ENCODE measurements around the gene CCDC82.
A peak's percentile ranks its signal among the peaks of the same experiment; 100 is the strongest.

CCDC82 gene

DNA sequence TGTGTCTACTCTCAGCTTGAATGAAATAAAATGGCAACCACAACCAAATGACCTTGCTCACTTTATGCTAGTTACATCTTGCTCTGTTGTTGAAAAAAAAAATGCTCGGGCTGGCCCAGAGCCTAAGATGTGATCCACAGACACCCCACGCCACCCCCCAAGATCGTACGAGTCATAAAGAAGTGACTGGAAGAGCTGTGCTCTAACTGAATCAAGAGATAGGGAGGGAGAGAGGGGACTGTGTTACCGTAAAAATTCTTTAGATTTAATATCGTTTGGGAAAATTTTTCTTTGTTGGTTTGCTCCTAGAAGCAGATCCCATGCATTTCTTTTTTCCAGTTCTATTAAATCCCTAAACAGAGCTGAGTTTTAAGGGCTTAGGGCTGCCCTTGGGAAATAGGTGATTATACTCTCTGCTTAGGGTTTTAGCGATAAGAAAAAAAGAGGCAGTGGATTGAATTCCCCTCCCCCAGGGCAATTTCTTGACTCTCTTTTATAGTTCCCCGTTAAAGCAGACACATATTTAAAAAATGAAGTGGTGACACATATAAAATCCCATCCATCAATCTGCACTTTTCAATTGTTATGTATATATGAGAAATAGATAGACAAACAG, 61.2 kb downstream of the CCDC82 start:
- Histone ChIP-seq H3K4me1 (peaks cover 10% of the 10 kb centered on the region), H3K27me3 (no peaks in the 10 kb centered on the region), H3K4me3 (ENCODE audit: low read depth, low read length) (peak overlapping the region; percentile 45), H3K36me3 (no peaks in the 10 kb centered on the region), H3K9me3 (no peaks in the 10 kb centered on the region)
- no peak for DNase-seq
- TF ChIP-seq, protein P1, sequence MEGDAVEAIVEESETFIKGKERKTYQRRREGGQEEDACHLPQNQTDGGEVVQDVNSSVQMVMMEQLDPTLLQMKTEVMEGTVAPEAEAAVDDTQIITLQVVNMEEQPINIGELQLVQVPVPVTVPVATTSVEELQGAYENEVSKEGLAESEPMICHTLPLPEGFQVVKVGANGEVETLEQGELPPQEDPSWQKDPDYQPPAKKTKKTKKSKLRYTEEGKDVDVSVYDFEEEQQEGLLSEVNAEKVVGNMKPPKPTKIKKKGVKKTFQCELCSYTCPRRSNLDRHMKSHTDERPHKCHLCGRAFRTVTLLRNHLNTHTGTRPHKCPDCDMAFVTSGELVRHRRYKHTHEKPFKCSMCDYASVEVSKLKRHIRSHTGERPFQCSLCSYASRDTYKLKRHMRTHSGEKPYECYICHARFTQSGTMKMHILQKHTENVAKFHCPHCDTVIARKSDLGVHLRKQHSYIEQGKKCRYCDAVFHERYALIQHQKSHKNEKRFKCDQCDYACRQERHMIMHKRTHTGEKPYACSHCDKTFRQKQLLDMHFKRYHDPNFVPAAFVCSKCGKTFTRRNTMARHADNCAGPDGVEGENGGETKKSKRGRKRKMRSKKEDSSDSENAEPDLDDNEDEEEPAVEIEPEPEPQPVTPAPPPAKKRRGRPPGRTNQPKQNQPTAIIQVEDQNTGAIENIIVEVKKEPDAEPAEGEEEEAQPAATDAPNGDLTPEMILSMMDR (IDR thresholded peaks at IDR 0.05; ENCODE audit: low read depth, low read length), result no peak

DNA sequence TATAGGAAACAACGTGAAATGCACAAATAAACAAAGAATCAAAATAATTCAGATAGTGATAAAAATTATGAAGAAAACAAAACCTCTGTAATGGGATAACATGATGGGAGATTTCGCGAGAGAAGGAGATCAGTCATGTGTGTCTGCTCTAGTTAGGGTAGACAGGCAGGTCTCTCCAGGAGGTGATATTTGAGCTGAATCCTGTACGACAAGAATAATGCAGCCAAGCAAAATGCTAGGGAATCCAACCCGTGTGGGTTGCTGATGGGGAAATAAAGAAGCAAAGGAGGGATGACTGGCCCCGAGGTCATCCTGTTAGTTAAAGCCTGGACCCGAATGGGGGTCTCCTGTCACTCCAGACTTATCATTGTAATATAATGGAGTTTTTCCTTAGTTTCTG, 62.8 kb downstream of the CCDC82 start:
- TF ChIP-seq, protein P1 (IDR thresholded peaks at IDR 0.05; ENCODE audit: low read depth, low read length), result no peak
- H3K27me3 ChIP-seq, result no peaks in the 10 kb centered on the region
- H3K4me3 ChIP-seq (ENCODE audit: low read depth, low read length), result no peak overlapping the region
- H3K36me3 ChIP-seq, result no peaks in the 10 kb centered on the region
- no peaks in the 10 kb centered on the region for H3K9me3 ChIP-seq
- DNase-seq, result no peak
- peaks cover 10% of the 10 kb centered on the region for H3K4me1 ChIP-seq

DNA sequence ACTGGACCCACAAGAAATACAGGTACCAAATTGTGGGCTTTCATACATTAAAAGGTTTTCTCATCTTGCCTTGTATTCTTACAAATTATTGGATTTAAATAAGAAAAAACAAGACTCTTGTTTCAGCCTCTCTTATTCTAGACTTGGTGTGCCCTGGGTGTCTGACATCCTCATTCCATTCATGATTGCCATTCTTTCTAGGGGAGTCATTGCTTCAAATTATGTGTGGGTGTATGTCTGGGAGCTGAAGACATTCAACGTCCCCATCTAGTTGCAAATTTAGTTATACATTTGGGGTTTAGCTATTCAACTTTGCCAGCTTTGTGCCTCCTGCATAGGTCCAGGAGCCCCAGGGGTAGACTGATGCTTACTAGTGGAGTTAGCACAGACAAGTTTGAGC, 64.8 kb downstream of the CCDC82 start:
- H3K4me1 ChIP-seq, result peaks cover 10% of the 10 kb centered on the region

DNA sequence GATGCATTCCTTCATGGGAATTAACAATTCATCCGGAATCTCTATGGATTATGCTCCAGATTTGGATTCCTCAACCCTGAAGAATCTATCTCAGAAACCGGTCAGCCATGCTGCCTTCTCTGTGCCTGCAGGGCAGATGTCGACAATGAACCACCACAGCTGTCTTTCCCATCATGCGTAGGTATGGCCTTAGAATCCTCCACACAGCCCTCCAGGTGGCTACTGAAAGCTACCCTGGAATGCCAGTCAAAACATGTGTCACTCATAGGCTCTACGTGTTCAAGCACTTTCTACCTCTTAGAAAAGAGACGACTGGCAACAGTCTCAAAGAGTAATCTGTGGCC, 66.1 kb downstream of the CCDC82 start:
- no peaks in the 10 kb centered on the region for H3K9me3 ChIP-seq
- peaks cover 2% of the 10 kb centered on the region; the same call in 1 of the 2 replicates for H3K4me1 ChIP-seq
- no peak for DNase-seq
- no peaks in the 10 kb centered on the region for H3K27me3 ChIP-seq
- no peaks in the 10 kb centered on the region for H3K36me3 ChIP-seq
- H3K4me3 ChIP-seq (ENCODE audit: low read depth, low read length), result no peak overlapping the region
- TF ChIP-seq, protein P1 (IDR thresholded peaks at IDR 0.05; ENCODE audit: low read depth, low read length), result no peak

More for the DNA sequence above, 64.8 kb downstream of the CCDC82 start:
- Histone ChIP-seq H3K9me3 (no peaks in the 10 kb centered on the region), H3K27me3 (no peaks in the 10 kb centered on the region), H3K4me3 (ENCODE audit: low read depth, low read length) (no peak overlapping the region), H3K36me3 (no peaks in the 10 kb centered on the region)
- DNase-seq, result no peak
- TF ChIP-seq, protein P1 (IDR thresholded peaks at IDR 0.05; ENCODE audit: low read depth, low read length), result no peak

DNA sequence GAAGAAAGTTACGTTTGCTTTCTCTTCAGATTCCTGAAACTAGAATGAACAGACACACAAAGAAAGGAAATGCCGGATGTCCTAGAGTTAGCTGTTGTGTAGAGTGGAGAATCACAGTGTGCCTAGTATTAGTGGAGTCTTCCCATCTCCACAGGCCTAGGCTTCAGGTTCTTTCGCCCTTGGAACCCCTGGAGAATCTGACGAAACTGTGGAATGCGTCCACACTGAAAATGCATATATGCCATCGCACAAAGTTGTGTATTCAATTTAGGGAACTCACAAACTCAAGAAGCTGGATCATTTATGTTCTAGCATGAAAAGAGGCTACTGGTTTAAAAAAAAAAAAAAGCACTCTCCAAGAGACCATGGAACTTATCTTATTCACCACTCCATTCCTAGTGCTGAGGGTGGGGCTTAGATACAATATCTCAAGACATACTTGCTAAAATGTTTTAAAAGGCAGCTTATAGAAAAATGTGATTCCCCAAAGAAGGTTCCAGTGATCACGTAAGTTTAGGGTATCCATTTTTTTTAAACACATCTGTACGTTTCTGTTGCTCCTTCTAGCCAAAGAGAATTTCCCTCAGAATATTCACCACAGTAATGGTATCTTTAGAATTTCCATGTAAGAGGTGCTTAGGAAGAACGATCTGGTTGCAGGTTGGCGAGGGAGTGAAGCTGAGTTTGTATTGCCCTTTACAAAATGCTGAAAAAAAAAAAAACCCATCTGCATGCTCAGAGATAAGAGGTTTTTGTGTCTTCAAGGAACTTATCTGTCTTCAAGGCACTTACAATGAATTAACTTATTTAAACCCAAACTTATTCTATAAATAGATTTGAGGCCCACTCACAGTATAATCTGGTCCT, 66.7 kb downstream of the CCDC82 start:
- Histone ChIP-seq H3K4me1 (no peaks in the 10 kb centered on the region), H3K36me3 (no peaks in the 10 kb centered on the region), H3K9me3 (no peaks in the 10 kb centered on the region), H3K27me3 (no peaks in the 10 kb centered on the region), H3K4me3 (ENCODE audit: low read depth, low read length) (no peak overlapping the region)
- TF ChIP-seq, protein P1 (IDR thresholded peaks at IDR 0.05; ENCODE audit: low read depth, low read length), result no peak
- DNase-seq, result no peak

DNA sequence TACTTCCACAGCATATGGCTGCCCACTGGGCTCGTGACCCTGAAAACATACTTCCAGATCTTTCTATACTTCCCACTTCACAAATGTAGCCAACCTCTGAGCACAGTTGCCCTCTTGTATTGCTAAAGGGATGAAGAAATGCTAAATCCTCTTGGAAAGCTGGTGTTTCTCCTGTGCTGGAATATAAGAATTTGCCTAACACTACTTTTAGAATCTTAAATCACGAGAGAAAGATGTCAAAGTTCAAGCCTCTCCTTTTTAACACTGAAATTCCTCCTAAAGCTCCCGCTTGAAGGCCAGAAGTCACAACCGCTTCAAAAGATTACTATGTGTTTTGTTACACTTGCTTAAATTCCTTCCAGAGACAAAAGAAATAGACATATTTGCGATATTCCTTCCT, 68.6 kb downstream of the CCDC82 start:
- no peaks in the 10 kb centered on the region for H3K4me1 ChIP-seq
- no peaks in the 10 kb centered on the region for H3K27me3 ChIP-seq
- no peaks in the 10 kb centered on the region for H3K36me3 ChIP-seq
- no peak for DNase-seq
- TF ChIP-seq, protein P1 (IDR thresholded peaks at IDR 0.05; ENCODE audit: low read depth, low read length), result no peak
- no peaks in the 10 kb centered on the region for H3K9me3 ChIP-seq
- no peak overlapping the region for H3K4me3 ChIP-seq (ENCODE audit: low read depth, low read length)
